Measurements from ENCODE around the gene RNF144A.

DNA sequence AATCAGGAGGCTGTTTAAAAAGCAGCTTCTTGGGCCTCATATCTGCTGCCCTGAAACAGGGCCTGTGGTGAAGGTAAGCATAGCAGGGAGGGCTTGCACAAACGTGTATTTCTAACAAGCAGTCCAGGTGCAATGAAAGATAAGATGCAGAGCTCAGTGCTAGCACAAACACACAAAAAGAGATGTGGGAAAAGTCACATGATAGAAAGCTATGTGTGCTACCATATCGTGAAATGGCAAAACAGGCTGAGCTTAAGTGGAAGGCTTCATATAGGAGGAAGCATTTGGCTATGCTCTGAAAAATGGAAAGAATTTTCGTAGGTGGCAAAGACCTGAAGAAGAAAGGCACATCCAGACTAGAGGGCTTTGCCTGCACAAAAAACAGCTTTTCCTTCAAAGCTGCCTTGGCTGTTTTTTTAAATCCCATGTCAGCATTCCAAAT lies 29.4 kb upstream of the RNF144A start:
- TF ChIP-seq POLR2A (IDR thresholded peaks at IDR 0.05) = no peak
- TF ChIP-seq, protein P1, sequence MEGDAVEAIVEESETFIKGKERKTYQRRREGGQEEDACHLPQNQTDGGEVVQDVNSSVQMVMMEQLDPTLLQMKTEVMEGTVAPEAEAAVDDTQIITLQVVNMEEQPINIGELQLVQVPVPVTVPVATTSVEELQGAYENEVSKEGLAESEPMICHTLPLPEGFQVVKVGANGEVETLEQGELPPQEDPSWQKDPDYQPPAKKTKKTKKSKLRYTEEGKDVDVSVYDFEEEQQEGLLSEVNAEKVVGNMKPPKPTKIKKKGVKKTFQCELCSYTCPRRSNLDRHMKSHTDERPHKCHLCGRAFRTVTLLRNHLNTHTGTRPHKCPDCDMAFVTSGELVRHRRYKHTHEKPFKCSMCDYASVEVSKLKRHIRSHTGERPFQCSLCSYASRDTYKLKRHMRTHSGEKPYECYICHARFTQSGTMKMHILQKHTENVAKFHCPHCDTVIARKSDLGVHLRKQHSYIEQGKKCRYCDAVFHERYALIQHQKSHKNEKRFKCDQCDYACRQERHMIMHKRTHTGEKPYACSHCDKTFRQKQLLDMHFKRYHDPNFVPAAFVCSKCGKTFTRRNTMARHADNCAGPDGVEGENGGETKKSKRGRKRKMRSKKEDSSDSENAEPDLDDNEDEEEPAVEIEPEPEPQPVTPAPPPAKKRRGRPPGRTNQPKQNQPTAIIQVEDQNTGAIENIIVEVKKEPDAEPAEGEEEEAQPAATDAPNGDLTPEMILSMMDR (IDR thresholded peaks at IDR 0.05) = no peak

Data from right lobe of liver (tissue), 4 donors.